ENCODE results near the gene CCDC69. TPM values are rescaled to one million over a fixed set of nuclear protein-coding genes. Genes with fewer than 3 reads are reported as not detected.

The CCDC69 gene
- total RNA-seq, 1 donor from 2014 or later: 109 TPM

- TF ChIP-seq CTCF (IDR thresholded peaks at IDR 0.05): no peak
- Mint-ChIP-seq H3K9me3 (no peaks in the 10 kb centered on the region), H3K27me3 (no peaks in the 10 kb centered on the region), H3K4me1 (peaks cover 71% of the 10 kb centered on the region), H3K27ac (peak overlapping the region; percentile 96), H3K4me3 (peak overlapping the region; percentile 96), H3K36me3 (ENCODE audit: low read depth) (peaks cover 19% of the 10 kb centered on the region)
- DNase-seq (no peak), ATAC-seq (ENCODE audit: low read depth) (no peak)
- CTCF ChIA-PET: interaction anchor here (0.6 to 2.1 kb wide), 5 partner anchors 15 to 816 kb away, joined by 3 to 16 read pairs (median 3); no protein-coding TSS in a partner anchor
- POLR2A ChIA-PET: interaction anchor here (0.8 to 3.2 kb wide), 22 partner anchors 8 to 841 kb away, joined by 3 to 41 read pairs (median 8); partner anchors contain the start of genes ANXA6, CCDC69, CD74 and TNIP1
- intact Hi-C loops (cut with micrococcal nuclease): loop anchor here (1.0 to 10.0 kb wide), 8 partner anchors 57 to 896 kb away; partner anchors contain the start of genes CD74, DCTN4, G3BP1 and TCOF1
Measured at GRCh38 chr5:151253605-151253950, 29.7 kb upstream of the CCDC69 start.

GRCh38 chr5:151252762-151253604 is 29.1 kb upstream of the CCDC69 start, which contains the start of gene GM2A:
Gene GM2A, plus strand, starts transcription at chr5:151253185. Its CDS starts 32 bp downstream, at chr5:151253217.
- DNase-seq (peak; percentile 92), ATAC-seq (ENCODE audit: low read depth) (peak; percentile 83)
- POLR2A ChIA-PET: interaction anchor here (0.6 to 3.2 kb wide), 51 partner anchors 9 to 1293 kb away, joined by 3 to 41 read pairs (median 5); partner anchors contain the start of genes ANXA6, CCDC69, CD74 and DCTN4
- CTCF ChIA-PET: interaction anchor here (0.6 to 2.1 kb wide), 9 partner anchors 12 to 815 kb away, joined by 3 to 16 read pairs (median 3); partner anchors contain the start of gene ANXA6
- H3K27ac Mint-ChIP-seq: peak within 1 kb of the TSS; percentile 96
- no peaks in the 10 kb centered on the region for H3K27me3 Mint-ChIP-seq
- peaks cover 65% of the 10 kb centered on the region for H3K4me1 Mint-ChIP-seq
- no peak for TF ChIP-seq CTCF (IDR thresholded peaks at IDR 0.05)
- intact Hi-C loops (cut with micrococcal nuclease): loop anchor here (1.0 to 10.0 kb wide), 11 partner anchors 14 to 896 kb away; partner anchors contain the start of genes CD74, DCTN4, G3BP1 and TCOF1
- H3K4me3 Mint-ChIP-seq: peak within 1 kb of the TSS; percentile 96
- peaks cover 16% of the 10 kb centered on the region for H3K36me3 Mint-ChIP-seq (ENCODE audit: low read depth)
- H3K9me3 Mint-ChIP-seq: no peaks in the 10 kb centered on the region

- peak overlapping the region; percentile 96 for H3K4me3 Mint-ChIP-seq
- CTCF ChIA-PET: interaction anchor here (0.7 kb wide), 1 partner anchor 127 kb away, joined by 3 read pairs; no protein-coding TSS in a partner anchor
- POLR2A ChIA-PET: interaction anchor here (0.7 to 3.2 kb wide), 10 partner anchors 10 to 189 kb away, joined by 3 to 41 read pairs (median 15); partner anchors contain the start of gene CCDC69
- peaks cover 51% of the 10 kb centered on the region for H3K4me1 Mint-ChIP-seq
- no peak overlapping the region for H3K27ac Mint-ChIP-seq
- ATAC-seq (ENCODE audit: low read depth) (no peak), DNase-seq (no peak)
- intact Hi-C loops (cut with micrococcal nuclease): loop anchor here (1.0 to 10.0 kb wide), 9 partner anchors 12 to 894 kb away; partner anchors contain the start of genes CD74, DCTN4, TCOF1 and TNIP1
- no peaks in the 10 kb centered on the region for H3K27me3 Mint-ChIP-seq
- peaks cover 13% of the 10 kb centered on the region for H3K36me3 Mint-ChIP-seq (ENCODE audit: low read depth)
- no peaks in the 10 kb centered on the region for H3K9me3 Mint-ChIP-seq
- TF ChIP-seq CTCF (IDR thresholded peaks at IDR 0.05): no peak
Measured at GRCh38 chr5:151251621-151252020, 27.7 kb upstream of the CCDC69 start.

GRCh38 chr5:151251001-151251551 is 27.2 kb upstream of the CCDC69 start:
- DNase-seq: no peak
- intact Hi-C loops (cut with micrococcal nuclease): loop anchor here (5.0 to 10.0 kb wide), 3 partner anchors 169 to 894 kb away; partner anchors contain the start of genes TCOF1 and TNIP1

More at GRCh38 chr5:151251001-151251551, 27.2 kb upstream of the CCDC69 start:
- no peak for ATAC-seq (ENCODE audit: low read depth)
- no peak for TF ChIP-seq CTCF (IDR thresholded peaks at IDR 0.05)
- Mint-ChIP-seq H3K4me1 (peaks cover 47% of the 10 kb centered on the region), H3K27ac (no peak overlapping the region), H3K4me3 (no peak overlapping the region), H3K9me3 (no peaks in the 10 kb centered on the region), H3K36me3 (ENCODE audit: low read depth) (peaks cover 13% of the 10 kb centered on the region), H3K27me3 (no peaks in the 10 kb centered on the region)
- CTCF ChIA-PET: no interaction called here
- POLR2A ChIA-PET: interaction anchor here (1.6 to 3.2 kb wide), 3 partner anchors 9 to 13 kb away, joined by 3 to 39 read pairs (median 21); no protein-coding TSS in a partner anchor

Data from activated B cell treated with CpG ODN at 0.5 μM for 24 hours (primary cell).